Measurements from ENCODE around the gene POGZ.

- TF ChIP-seq RCOR1 (IDR thresholded peaks at IDR 0.05; ENCODE audit: insufficient replicate concordance, low read length): no peak
- no peak for TF ChIP-seq POLR2A (IDR thresholded peaks at IDR 0.05; ENCODE audit: low read depth, low read length)
- TF ChIP-seq BHLHE40 (IDR thresholded peaks at IDR 0.05; ENCODE audit: low read depth, low read length): no peak
- no peak for TF ChIP-seq CTCF (conservative IDR thresholded peaks at IDR 0.05; ENCODE audit: low read depth, low read length)
Observed at GRCh38 chr1:151502035-151502700, 42.9 kb upstream of the POGZ start.

All from IMR-90 (cell line).